Activated effector memory CD4-positive, alpha-beta T cell treated with Interleukin-2 at 50 U/mL for 16 hours (primary cell): ENCODE measurements around the gene ARVCF.

ENCODE experiments used
- DNase-seq: peaks from one replicate; pipeline ENCODE4 v3.0.0-alpha.2; 2020

The ARVCF gene

GRCh38 chr22:19997561-19998231 lies 18.9 kb downstream of the ARVCF start:
- DNase-seq, result no peak

DNA sequence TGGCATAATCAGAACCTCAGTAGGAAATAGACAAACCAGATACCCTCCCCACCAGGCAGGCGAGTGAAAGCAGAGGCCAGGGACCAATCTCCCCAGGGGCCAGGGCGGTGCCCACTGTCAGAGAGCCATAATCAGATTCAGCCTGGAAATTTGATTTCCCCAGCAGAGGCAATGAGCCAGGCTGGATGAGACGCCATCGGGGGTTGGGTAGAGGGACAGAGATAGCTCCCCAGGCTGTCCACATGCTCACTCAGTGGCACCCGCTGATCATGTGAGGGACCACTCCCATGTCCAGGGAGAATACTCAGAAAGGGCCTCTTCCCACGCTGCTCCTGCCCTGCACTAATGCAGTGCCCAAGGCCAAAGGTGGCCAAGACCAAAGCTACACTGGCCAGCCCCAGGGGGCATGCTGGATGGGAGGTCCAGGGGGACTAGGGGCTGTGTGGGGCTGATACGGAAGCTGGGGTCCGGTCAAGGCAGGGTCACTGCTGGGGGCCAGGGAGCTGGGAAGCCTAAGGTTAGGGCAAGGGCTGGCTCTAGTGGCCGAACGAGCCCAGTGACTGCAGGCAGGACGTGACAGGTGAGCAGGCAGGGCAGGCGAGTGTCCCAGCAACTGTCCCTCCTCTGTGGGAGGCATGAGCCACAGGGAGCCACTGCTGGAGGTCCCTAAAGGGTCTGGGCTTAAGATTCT lies 19.8 kb downstream of the ARVCF start:
- DNase-seq, result no peak

DNA sequence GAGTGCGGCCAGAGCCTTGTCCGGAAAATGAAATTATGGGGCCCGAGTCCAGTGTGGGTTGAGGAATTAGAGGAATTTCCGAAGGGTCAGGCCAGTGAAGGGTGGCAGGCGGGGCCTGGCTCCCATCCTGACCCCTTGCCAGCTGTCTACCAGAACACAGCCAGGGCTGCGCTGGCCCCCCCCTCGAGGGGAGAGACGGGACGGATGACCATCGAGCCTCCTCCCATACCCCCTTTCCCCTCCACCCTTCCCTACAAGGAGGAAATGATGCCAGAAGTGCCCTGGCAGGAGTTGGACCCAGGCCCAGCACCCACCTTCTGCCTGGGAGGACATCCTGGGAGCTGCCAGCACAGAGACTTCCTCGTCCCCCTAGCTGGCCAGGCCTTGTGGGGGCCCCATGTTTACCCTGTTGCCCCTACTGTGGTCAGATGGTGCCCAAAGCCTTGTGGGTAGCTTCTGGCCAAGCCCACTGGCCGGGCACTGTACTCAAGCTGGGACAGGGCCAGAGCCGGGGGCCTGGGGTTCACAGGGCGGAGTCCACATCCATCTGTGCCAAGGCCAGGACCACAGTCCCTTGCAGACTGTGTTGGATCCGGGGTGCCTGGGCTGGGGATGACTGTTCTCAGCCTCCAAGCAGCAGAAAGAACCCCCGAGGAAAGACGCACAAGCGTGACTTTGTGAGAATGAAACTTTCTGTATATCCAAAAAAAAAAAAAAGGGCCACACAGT lies 20.8 kb downstream of the ARVCF start:
- no peak for DNase-seq

DNA sequence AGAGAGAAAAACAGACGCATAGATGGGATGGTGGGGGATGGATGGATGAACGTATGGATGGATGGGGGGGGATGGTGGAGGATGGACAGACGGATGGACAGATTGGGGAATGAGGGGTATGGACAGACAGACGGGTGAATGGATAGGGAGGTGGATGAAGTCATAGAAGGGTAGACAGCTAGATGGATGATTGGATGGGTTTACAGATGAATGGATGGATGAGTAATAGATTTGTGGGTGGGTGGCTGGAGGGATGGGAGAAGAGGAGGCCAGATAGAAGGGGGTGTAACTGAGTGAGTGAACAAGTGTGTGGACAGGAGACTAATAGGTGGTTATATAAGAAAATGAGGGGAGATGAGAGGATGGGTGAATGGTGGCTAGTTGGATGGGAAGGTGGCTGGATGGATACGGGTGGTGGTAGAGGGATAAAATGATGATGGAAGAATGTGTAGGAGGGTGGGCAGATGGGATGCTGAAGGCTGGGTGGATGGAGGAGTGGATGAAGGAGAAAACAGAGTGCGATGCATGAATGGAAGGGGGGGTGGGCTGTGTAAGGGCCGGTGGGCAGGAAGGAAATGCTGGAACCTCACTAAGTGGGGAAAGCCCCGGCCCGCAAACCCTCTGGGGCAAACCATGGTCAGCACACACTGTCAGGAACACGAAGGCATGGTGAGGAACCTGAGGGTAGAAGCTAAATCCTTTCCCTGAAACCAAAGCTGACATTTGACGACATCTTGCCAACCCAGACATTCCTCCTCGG lies 21.6 kb downstream of the ARVCF start:
- DNase-seq, result no peak

DNA sequence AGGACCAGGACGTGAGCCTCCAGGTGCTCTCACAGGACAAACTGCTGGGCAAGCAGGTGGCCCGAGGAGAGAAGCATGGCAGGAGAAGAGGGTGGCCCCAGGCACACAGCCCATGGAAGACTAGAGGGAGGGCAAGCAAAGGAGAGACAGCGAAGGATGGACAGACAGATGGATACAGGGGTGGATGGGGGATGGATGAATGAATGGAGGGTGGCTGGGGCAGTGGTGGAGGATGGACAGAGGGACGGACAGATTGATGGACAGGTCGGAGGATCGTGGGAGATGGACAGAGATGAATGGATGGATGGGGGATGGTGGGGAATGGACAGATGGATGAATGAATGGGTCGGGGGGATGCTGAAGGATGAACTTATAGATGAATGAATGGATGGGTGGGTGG lies 22.7 kb downstream of the ARVCF start:
- DNase-seq, result no peak

DNA sequence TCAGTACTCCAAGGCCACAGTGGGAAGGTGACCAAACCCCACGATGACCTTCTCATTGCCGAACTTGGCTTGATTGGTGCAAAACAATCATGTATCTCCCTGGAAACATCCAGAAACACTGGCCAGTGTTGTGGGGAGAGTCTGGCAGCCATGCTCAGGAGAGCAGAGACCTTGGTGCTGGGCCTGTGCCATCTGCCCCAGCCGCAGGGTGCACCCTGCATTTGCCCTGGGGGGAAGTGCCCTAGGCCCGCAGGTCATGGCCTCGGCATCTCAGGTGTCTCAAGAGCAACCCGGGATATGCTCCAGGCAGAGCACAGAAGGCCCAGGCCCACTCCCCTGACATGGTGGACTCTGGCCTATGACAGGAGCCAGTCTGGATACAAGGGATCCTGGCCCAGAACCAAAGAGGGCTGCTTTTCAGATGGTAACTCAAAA lies 23.7 kb downstream of the ARVCF start:
- DNase-seq, result no peak

- DNase-seq, result no peak
Observed at GRCh38 chr22:19992481-19992911, 24.1 kb downstream of the ARVCF start.

DNA sequence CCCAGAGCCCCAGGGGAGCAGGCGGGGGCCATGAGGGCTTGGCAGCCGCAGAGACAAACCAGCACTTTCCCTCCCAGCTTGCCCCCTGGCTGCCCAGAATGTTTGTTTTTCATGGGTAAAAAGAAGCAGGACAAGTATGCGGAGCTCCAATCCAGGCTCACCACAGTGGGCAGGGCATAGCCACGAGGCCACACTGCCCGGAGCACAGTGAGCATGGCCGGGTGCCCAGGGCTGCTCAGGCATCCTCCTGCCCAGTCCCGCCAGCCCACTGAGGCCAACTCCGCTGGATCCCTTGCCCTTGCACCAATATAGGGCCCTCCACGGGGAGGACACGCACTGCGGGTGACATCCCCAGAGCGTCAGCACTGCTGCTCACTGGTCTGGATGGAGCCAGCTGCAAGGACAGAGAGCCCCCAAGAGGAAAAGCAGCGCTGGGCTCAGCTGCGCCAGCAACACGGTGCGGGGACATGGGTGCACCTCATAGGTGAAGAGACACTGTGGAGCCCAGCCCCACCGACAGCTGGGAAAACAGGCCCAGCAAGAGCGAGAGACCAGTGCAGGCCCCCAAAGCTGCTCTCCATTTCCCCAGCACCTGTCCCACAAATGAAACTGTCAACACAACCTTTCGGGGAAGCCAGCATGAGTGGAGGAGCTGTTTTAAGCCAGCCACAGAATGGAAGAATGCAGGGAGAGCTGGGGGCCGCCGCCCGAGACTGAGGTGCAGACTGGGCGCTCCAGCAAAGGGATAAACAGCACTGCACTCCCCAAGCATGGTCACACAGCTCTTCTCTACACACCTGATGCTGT lies 24.8 kb downstream of the ARVCF start:
- no peak for DNase-seq

DNA sequence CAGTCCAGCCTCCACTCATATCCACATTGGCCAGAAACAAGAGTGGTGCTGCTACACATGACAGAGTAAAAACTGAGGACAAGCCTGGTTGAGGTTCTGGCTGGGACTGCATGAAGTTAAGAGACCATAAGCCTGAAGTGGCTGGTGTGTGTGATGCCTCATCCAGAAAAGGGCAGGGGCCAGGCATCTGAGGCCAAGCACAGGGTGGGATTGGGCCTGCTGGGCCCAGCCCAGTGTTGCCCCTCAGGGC lies 25.3 kb downstream of the ARVCF start:
- DNase-seq, result no peak

GRCh38 chr22:19990609-19991394 lies 25.8 kb downstream of the ARVCF start:
- no peak for DNase-seq

GRCh38 chr22:19990188-19990587 lies 26.4 kb downstream of the ARVCF start:
- DNase-seq, result no peak

DNA sequence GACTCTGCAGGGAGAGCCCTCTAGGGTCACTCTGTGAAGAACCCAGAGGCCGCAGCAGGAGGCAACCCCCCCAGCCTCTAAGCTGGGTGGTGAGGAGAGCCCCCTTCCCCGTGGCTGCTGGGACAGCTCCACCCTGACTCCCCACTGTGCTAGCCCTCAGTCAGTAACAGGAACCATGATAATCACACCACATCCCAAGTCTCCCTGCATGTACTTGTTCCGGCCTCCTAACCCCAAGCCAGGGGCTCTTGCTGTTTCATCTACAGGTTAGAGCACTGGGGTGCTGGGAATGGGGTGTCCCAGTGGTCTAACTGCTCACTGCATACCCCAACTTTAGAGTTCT lies 26.9 kb downstream of the ARVCF start:
- DNase-seq, result no peak

- no peak for DNase-seq
Observed at GRCh38 chr22:19988965-19989724, 27.5 kb downstream of the ARVCF start.

- no peak for DNase-seq
Observed at GRCh38 chr22:19988331-19988808, 28.3 kb downstream of the ARVCF start.

- DNase-seq, result no peak
Observed at GRCh38 chr22:19987394-19988306, 29.0 kb downstream of the ARVCF start.

GRCh38 chr22:19986410-19987341 lies 29.9 kb downstream of the ARVCF start:
- DNase-seq, result peak; percentile 39

- no peak for DNase-seq
Observed at GRCh38 chr22:19986011-19986409, 30.6 kb downstream of the ARVCF start.
